Activated CD8-positive, alpha-beta T cell treated with anti-CD3 and anti-CD28 coated beads, Interleukin-2, amount 10 ng/mL, durations not matched to agents 7 days and 5 days (primary cell): ENCODE data around the gene RPS6KB1. TPM values are rescaled to one million over a fixed set of nuclear protein-coding genes. Genes with fewer than 3 reads are reported as not detected.
"Not testable (repeated sequence)": the region's sequence is repeated elsewhere in the genome, so short reads cannot be mapped to it uniquely, and the experiment has no call there.

Experiments
- ATAC-seq: fragments of 150-1000 bp; cut with Tn5 transposase; one replicate; pipeline ENCODE4 v1.10.0; 2021; ENCODE audit warnings: moderate library complexity
- CTCF ChIA-PET: fragments of 350-600 bp; sonication (Branson Sonifier 250); formaldehyde crosslinking; loops from one replicate; lab custom pipeline; 2021; ENCODE audit warnings: antibody characterized with exemption; lab: Charles Lee
- POLR2A ChIA-PET: fragments of 350-600 bp; sonication (Branson Sonifier 250); formaldehyde crosslinking; loops from one replicate; lab custom pipeline; 2021; ENCODE audit warnings: antibody characterized with exemption; lab: Charles Lee
- DNase-seq: peaks from one replicate; pipeline ENCODE4 v3.0.0-alpha.2; 2020
- H3K27ac Mint-ChIP-seq: one replicate; pipeline ENCODE4 v1.8.0; 2021; ENCODE audit warnings: mild to moderate bottlenecking, mixed read lengths
- H3K27me3 Mint-ChIP-seq: one replicate; pipeline ENCODE4 v1.8.0; 2021; ENCODE audit warnings: low read depth, mixed read lengths
- H3K36me3 Mint-ChIP-seq: one replicate; pipeline ENCODE4 v1.8.0; 2021; ENCODE audit warnings: low read depth, mixed read lengths
- H3K4me1 Mint-ChIP-seq: one replicate; pipeline ENCODE4 v1.8.0; 2021; ENCODE audit warnings: low read depth, mixed read lengths
- H3K4me3 Mint-ChIP-seq: one replicate; pipeline ENCODE4 v1.8.0; 2021; ENCODE audit warnings: mild to moderate bottlenecking, mixed read lengths
- H3K9me3 Mint-ChIP-seq: one replicate; pipeline ENCODE4 v1.8.0; 2022; ENCODE audit warnings: mixed read lengths; ENCODE audit not compliant: insufficient read depth
- total RNA-seq, 2 experiments: library from RNA; stranded (reverse); gene quantifications; one replicate each; pipeline ENCODE4 v1.2.3, GENCODE V29; 2021

RPS6KB1 gene
- total RNA-seq, 2 experiments from 2014 or later: 47.5 to 48.7 TPM

DNA sequence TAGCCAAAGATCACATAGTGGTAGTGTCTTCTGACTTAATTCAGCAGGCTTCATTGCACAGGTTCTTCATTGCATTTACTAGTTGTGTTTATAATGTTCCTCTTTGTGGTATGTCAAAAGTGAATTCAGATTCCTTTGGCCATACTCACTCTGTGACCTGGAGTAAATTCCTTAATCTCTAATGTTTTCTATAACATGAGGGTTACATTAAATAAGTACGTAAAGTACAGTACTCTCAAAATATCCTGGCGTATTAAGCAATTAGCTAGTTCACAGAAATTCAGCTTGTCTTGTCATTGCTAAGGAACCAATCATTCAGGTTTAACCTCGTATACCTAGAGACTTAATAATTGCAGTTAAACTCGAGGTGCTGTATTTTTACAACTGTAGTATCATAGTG, 4.2 kb downstream of the RPS6KB1 start:
- H3K36me3 Mint-ChIP-seq: peaks cover 20% of the 10 kb centered on the region
- no peak for ATAC-seq
- H3K4me1 Mint-ChIP-seq: peaks cover 28% of the 10 kb centered on the region

DNA sequence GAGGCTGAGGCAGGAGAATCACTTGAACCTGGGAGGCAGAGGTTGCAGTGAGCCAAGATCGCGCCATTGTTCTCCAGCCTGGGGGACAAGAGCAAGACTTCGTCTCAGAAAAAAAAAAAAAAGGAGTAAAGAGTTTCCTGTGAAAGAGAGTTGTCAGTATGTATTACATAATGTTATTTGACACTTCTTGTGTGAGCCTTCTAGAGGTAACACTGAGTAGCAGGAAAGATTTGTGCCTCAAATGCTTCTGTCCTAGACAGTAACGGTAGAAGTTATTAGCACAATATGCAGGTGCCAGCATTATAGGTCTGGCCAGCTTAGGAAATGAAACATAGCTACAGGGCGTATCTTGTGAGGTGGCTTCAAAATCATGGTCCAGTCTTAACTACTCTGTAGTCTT, 6.2 kb downstream of the RPS6KB1 start:
- Mint-ChIP-seq H3K4me1 (peaks cover 23% of the 10 kb centered on the region), H3K27ac (no peak overlapping the region), H3K9me3 (no peaks in the 10 kb centered on the region), H3K36me3 (peaks cover 18% of the 10 kb centered on the region), H3K4me3 (no peak overlapping the region), H3K27me3 (no peaks in the 10 kb centered on the region)
- ATAC-seq: peak; percentile 75
- ChIA-PET CTCF (interaction anchor here (1.0 to 1.6 kb wide), 4 partner anchors 10 to 145 kb away, joined by 3 to 4 read pairs (median 4); no protein-coding TSS in a partner anchor), POLR2A (no interaction called here)
- DNase-seq: peak; percentile 27

More for the DNA sequence above, 4.2 kb downstream of the RPS6KB1 start:
- Mint-ChIP-seq H3K9me3 (no peaks in the 10 kb centered on the region), H3K4me3 (no peak overlapping the region), H3K27ac (no peak overlapping the region), H3K27me3 (no peaks in the 10 kb centered on the region)
- ChIA-PET POLR2A (no interaction called here), CTCF (no interaction called here)
- DNase-seq: no peak

- H3K27me3 Mint-ChIP-seq: no peaks in the 10 kb centered on the region
- ChIA-PET CTCF (interaction anchor here (1.3 kb wide), 1 partner anchor 13 kb away, joined by 5 read pairs; no protein-coding TSS in a partner anchor), POLR2A (no interaction called here)
- H3K4me3 Mint-ChIP-seq: no peak overlapping the region
- ATAC-seq (no peak), DNase-seq (no peak)
- H3K4me1 Mint-ChIP-seq: peaks cover 10% of the 10 kb centered on the region
- H3K9me3 Mint-ChIP-seq: no peaks in the 10 kb centered on the region
- peaks cover 11% of the 10 kb centered on the region for H3K36me3 Mint-ChIP-seq
- H3K27ac Mint-ChIP-seq: no peak overlapping the region
Measured at GRCh38 chr17:59901604-59902003, 8.7 kb downstream of the RPS6KB1 start.

DNA sequence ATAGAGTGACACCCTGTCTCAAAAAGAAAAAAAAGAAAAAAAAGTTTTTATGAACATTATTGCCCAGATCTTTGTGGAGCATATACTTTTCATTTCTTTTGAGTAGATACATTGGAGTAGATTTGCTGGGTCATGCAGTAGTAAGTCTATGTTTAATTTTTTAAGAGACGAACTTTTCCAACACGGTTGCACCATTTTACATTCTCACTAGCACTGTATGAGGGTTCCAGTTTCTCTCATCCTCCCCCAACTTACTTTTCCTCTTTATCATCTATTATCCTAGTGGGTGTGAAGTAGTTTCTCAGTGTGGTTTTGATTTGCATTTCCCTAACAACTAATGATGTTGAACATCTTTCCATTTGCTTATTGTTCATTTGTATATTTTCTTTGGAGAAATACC, 10.5 kb downstream of the RPS6KB1 start:
- CTCF ChIA-PET: interaction anchor here (2.4 kb wide), 1 partner anchor 10 kb away, joined by 10 read pairs; no protein-coding TSS in a partner anchor
- H3K27me3 Mint-ChIP-seq: no peaks in the 10 kb centered on the region
- ATAC-seq (no peak), DNase-seq (no peak)
- no peak overlapping the region for H3K27ac Mint-ChIP-seq
- H3K9me3 Mint-ChIP-seq: no peaks in the 10 kb centered on the region
- H3K4me3 Mint-ChIP-seq: no peak overlapping the region
- peaks cover 5% of the 10 kb centered on the region for H3K4me1 Mint-ChIP-seq
- H3K36me3 Mint-ChIP-seq: peaks cover 14% of the 10 kb centered on the region
- POLR2A ChIA-PET: no interaction called here

GRCh38 chr17:59907467-59907866, 14.5 kb downstream of the RPS6KB1 start:
- ATAC-seq (no peak), DNase-seq (no peak)
- H3K4me1 Mint-ChIP-seq: peaks cover 3% of the 10 kb centered on the region
- H3K4me3 Mint-ChIP-seq: no peak overlapping the region
- no peak overlapping the region for H3K27ac Mint-ChIP-seq
- H3K36me3 Mint-ChIP-seq: peaks cover 16% of the 10 kb centered on the region
- no peaks in the 10 kb centered on the region for H3K27me3 Mint-ChIP-seq
- no peaks in the 10 kb centered on the region for H3K9me3 Mint-ChIP-seq
- POLR2A ChIA-PET: interaction anchor here (0.7 to 1.0 kb wide), 2 partner anchors 69 to 129 kb away, joined by 3 to 4 read pairs; no protein-coding TSS in a partner anchor
- CTCF ChIA-PET: no interaction called here

GRCh38 chr17:59914274-59914854, 21.4 kb downstream of the RPS6KB1 start:
- no peaks in the 10 kb centered on the region for H3K27me3 Mint-ChIP-seq
- CTCF ChIA-PET: interaction anchor here (0.6 to 3.5 kb wide), 17 partner anchors 10 to 693 kb away, joined by 3 to 29 read pairs (median 4); partner anchors contain the start of genes RPS6KB1 and TUBD1
- peaks cover 34% of the 10 kb centered on the region for H3K36me3 Mint-ChIP-seq
- ATAC-seq (peak; percentile 69), DNase-seq (peak; percentile 35)
- POLR2A ChIA-PET: interaction anchor here (1.0 kb wide), 1 partner anchor 50 kb away, joined by 5 read pairs; the partner anchor contains the start of gene RNFT1
- H3K4me1 Mint-ChIP-seq: no peaks in the 10 kb centered on the region
- no peak overlapping the region for H3K4me3 Mint-ChIP-seq
- H3K27ac Mint-ChIP-seq: no peak overlapping the region
- no peaks in the 10 kb centered on the region for H3K9me3 Mint-ChIP-seq

DNA sequence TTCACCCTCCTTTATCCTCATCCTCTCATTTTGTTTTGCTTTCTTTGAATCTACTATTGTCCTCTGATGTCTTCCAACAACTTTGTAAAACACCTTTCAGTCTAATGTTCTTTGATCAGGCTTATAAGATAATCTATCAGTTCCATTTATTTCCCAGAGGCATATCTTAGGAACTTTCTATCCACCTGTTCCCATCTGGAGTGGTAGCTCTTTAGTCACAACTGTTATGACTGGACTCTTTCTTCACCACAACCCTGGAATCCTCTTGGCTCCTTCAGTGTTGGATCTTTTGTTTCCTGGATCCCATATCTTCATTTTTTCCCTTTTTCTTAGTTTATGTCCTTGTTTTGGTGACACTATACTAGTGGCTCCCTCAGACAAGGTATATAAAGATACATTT, 23.5 kb downstream of the RPS6KB1 start:
- DNase-seq: no peak
- H3K4me1 Mint-ChIP-seq: no peaks in the 10 kb centered on the region
- ATAC-seq: no peak
- no peaks in the 10 kb centered on the region for H3K9me3 Mint-ChIP-seq
- H3K27me3 Mint-ChIP-seq: no peaks in the 10 kb centered on the region
- ChIA-PET POLR2A (interaction anchor here (1.6 kb wide), 1 partner anchor 23 kb away, joined by 3 read pairs; no protein-coding TSS in a partner anchor), CTCF (no interaction called here)
- no peak overlapping the region for H3K27ac Mint-ChIP-seq
- H3K36me3 Mint-ChIP-seq: peaks cover 32% of the 10 kb centered on the region
- no peak overlapping the region for H3K4me3 Mint-ChIP-seq

- H3K9me3 Mint-ChIP-seq, H3K27me3 Mint-ChIP-seq, CTCF ChIA-PET, H3K4me1 Mint-ChIP-seq, DNase-seq, H3K4me3 Mint-ChIP-seq, H3K27ac Mint-ChIP-seq, ATAC-seq, POLR2A ChIA-PET: not testable (repeated sequence)
- peaks cover 32% of the 10 kb centered on the region for H3K36me3 Mint-ChIP-seq
Measured at GRCh38 chr17:59920637-59921036, 27.7 kb downstream of the RPS6KB1 start.

DNA sequence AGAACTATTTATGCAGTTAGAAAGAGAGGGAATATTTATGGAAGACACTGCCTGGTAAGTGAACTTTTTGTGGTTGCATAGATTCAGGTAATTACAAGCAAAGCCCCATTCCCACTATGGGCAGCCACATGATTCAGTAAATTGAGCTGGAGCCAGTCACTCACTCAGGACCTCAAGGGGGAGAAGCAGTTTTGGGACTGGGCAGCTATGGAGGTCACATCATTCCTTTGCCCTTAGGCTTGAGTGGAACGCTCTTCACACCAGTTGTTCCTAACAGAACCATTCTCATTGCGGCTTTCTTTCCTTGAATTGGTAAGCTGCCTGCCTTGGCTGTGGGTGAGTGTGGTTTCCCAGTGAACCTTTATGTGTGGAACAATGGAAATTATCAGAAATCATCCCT, 37.2 kb downstream of the RPS6KB1 start:
- CTCF ChIA-PET, H3K4me1 Mint-ChIP-seq, ATAC-seq, H3K27me3 Mint-ChIP-seq, POLR2A ChIA-PET, DNase-seq, H3K4me3 Mint-ChIP-seq, H3K9me3 Mint-ChIP-seq, H3K27ac Mint-ChIP-seq: not testable (repeated sequence)
- peaks cover 64% of the 10 kb centered on the region for H3K36me3 Mint-ChIP-seq

DNA sequence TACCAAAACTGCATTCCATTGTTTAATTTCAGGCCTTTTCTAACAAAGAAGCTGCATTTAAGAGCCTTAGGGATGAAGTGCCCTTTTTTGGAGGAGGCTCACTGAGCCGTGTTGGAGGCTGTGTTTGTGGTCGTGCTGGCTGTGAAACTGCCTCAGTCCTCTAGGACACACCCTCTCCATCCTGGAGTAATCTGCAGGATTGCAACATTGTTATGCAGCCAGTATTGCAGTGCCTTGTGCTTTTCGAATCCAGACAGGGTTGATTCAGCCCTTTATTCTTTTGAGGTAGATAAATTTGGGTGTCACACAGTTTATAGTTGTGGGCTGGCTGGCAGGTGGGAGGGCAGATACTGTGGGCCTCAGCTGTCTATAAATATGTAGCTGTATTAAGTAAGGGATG, 37.8 kb downstream of the RPS6KB1 start:
- H3K27ac Mint-ChIP-seq, CTCF ChIA-PET, H3K4me1 Mint-ChIP-seq, H3K27me3 Mint-ChIP-seq, DNase-seq, H3K4me3 Mint-ChIP-seq, ATAC-seq, H3K9me3 Mint-ChIP-seq, POLR2A ChIA-PET: not testable (repeated sequence)
- H3K36me3 Mint-ChIP-seq: peaks cover 59% of the 10 kb centered on the region

DNA sequence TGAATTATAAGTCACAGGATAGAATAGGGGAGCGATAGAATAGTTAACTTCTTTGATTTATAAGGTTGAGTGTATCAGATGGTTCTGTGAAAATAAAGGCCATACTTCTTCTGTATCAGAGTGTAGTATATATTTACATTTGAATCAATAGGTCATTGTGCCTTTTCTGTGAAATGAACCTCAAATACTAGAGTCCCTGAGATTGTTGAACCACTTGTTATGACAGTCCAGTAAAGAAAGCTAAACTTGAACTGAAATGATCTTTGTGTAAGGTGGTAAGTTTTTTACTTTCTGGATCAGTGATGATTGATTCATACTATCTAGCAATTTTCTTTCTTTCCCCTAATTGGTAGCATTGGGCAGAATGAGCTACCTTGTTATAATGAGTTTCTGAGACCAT, 40.4 kb downstream of the RPS6KB1 start:
- H3K27me3 Mint-ChIP-seq, ATAC-seq, H3K27ac Mint-ChIP-seq, H3K4me1 Mint-ChIP-seq, POLR2A ChIA-PET, DNase-seq, H3K9me3 Mint-ChIP-seq, H3K4me3 Mint-ChIP-seq: not testable (repeated sequence)
- CTCF ChIA-PET: interaction anchor here (0.8 kb wide), 1 partner anchor 180 kb away, joined by 3 read pairs; no protein-coding TSS in a partner anchor
- H3K36me3 Mint-ChIP-seq: peaks cover 62% of the 10 kb centered on the region

DNA sequence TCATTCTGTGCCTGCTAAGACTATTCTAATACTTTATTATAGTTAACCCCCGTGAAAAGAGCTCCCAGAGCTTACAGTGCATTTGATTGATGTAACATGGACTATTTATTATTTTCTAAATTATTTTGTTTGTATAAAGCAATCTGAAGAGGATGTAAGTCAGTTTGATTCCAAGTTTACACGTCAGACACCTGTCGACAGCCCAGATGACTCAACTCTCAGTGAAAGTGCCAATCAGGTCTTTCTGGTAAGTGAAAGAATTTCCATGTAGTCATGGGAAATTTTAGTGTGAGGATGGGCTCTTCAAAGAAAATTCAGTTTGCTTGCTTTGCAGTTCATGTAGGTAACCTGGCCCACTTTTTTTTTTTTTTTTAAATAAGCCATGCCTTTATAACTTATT, 47.8 kb downstream of the RPS6KB1 start:
- H3K27ac Mint-ChIP-seq, DNase-seq, H3K27me3 Mint-ChIP-seq, ATAC-seq, POLR2A ChIA-PET, H3K4me3 Mint-ChIP-seq, H3K9me3 Mint-ChIP-seq: not testable (repeated sequence)
- CTCF ChIA-PET: interaction anchor here (1.2 kb wide), 1 partner anchor 10 kb away, joined by 3 read pairs; no protein-coding TSS in a partner anchor
- Mint-ChIP-seq H3K36me3 (peaks cover 52% of the 10 kb centered on the region), H3K4me1 (peaks cover 12% of the 10 kb centered on the region)
